HL-60/S4 treated with retinoic acid at 250 ng/mL for 4 days and 3 days (cell line): Measurements from ENCODE around the gene KRTAP5-1.

Experiments used
- in situ Hi-C: fragments of 300-500 bp; cut with MboI; formaldehyde crosslinking; loops from 2 replicates; pipeline ENCODE4 v1.7.0; 2022; ENCODE audit warnings: low sequenced_read_pairs

The KRTAP5-1 gene

DNA sequence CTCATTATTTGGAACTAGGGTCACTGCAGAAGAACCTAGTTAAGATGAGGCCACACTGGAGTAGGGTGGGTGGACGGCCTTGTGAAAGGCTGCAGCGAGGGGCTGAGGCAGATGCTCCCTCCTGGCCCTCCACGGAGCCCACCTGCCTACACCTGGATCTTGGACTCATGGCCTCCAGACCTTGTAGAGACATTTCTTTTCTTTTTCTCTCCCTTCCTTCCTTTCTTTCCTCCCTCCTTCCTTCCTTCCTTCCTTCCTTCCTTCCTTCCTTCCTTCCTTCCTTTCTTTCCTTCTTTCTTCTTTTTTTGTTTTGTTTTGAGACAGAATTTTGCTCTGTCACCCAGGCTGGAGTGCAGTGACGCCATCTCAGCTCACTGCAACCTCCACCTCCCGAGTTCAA is 39.7 kb downstream of the KRTAP5-1 start:
- in situ Hi-C loops, result no loop called here

DNA sequence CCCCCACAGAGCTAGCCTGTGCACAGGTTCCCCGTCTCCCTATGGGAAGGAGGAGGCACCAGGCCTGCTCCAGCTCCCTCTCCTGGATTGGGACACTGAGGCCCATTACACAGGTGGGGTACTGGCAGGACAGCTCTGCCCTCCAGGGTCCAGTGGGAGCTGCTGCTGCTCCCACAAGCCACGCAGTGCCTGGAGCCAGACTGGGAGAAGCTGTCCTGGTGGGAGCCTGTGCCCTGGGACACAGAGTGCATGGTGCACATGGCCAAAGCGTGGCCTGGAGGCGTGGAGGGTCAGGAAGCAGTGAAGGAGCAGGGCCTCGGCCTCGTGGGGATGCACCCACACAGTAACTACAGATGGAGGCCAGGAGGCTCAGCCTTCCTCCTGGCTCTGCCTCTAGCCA is 40.5 kb downstream of the KRTAP5-1 start:
- in situ Hi-C loops, result no loop called here

DNA sequence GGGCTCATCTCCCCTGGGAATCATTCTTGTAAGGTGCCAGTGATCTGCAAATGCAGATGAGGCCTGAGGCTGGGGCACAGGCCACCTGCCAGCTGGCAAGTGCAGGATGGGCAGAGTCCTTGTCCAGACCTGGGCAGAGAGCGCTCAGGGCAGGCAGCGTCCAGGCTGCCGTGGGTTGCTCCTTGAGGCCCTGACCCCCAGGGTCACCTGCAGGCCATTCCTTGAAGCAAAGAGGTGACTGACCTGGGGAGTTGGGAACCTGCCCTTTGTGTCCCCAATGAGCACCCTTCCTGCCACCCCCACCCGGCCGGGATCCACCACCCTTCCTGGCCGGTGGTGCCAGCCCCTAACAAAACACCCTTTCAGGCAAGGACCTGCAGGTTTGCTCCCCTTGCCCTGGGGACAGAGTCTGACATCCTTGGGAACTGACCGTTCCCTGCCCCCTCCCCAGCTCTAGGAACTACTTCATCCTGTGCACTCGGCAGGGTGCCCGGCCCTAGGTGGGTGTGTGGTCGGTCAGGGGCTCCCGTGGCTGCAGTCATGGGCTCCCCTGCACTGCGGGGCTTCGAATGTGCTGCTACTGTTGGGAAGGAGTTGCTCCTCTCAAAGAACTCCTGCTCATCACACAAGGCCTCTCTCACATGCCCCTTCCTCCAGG is 41.3 kb downstream of the KRTAP5-1 start:
- in situ Hi-C loops, result no loop called here

DNA sequence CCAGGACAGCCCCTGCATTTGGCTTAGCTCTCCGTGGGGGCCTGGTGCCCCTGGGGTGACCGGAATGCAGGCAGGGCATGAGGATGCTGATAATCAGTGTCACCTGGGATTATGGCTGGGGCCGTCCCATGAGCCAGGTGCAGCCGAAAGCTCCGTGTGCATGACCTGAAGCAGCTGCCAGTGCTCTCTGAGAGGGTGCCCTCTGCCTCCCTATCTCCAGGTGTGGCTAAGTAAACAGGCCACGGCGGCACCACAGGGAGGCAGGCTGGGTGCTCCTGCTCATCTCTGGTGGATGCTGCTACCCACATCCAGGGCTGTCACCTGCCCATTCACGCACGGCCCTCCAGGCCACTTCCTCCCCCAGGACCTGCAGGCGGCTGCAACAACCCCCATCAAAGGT is 42.8 kb downstream of the KRTAP5-1 start:
- in situ Hi-C loops, result no loop called here

DNA sequence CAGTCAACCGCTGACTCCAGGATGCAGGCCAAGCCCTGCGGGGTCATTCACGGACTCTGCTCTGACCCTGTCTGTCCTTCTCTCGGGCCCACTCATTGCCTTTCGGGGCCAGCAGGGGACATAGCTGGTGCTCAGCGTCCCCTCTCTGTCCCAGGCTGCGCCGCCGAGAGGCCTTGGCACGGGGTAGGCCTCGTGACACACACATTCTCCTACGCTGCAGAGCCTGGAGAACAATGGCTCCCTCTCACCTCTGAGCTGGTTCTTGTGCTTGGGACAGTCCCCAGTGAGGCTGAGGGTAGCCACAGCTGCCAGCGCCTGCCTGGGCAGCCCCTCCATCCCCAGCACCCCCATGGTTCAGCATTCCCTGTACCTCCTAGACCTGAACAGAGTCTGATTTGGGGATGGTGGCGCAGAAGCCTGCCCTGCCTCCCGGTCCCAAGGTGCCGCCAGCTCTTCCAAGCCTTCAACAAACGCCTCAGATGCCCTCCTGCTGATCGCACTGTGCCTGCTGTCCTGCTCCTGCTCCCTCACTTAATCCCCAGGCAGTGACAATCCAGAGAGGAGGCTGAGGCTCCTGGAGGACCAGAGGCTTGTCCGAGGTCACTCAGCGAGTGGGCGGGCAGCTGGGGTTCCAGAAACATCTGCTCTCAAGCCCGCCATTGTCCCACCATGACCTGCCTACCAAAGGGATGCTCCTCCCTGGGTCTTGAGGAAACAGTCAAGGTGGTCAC is 43.4 kb downstream of the KRTAP5-1 start:
- in situ Hi-C loops, result no loop called here

DNA sequence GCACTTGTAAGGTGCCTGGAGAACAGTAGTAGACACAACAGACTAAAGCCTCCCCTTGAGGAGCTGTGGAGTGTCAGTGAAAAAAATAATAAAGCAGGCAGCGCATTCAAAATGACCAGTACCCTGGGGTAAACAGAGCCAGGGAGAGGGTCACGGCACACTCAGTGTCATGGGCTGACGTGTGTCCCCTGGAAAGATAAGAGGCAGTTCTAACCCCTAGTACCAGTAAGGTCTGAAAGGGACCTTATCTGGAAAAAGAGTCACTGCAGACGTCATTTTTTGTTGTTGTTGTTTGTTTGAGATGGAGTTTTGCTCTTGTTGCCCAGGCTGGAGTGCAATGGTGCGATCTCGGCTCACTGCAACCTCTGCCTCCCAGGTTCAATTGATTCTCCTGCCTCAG is 45.0 kb downstream of the KRTAP5-1 start:
- in situ Hi-C loops, result no loop called here

DNA sequence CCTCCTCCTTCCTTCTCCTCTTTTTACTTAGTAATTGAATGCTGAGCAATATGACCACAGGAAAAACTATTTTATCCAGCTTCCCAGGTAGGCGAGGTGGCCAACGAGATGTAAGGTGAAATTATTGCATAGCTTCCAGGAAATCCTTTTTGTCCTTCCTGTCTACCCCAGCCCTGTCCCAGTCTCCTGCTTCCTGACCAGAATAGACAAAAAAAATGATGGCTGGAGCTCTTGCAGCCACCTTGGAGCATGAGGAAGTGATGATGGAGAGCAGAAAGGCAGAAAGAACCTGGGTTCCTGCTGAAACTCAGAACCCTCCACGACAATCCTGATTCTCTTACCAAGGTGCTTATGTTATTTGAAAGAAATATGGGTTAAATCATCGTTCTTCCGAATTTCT is 46.9 kb downstream of the KRTAP5-1 start:
- in situ Hi-C loops, result no loop called here

DNA sequence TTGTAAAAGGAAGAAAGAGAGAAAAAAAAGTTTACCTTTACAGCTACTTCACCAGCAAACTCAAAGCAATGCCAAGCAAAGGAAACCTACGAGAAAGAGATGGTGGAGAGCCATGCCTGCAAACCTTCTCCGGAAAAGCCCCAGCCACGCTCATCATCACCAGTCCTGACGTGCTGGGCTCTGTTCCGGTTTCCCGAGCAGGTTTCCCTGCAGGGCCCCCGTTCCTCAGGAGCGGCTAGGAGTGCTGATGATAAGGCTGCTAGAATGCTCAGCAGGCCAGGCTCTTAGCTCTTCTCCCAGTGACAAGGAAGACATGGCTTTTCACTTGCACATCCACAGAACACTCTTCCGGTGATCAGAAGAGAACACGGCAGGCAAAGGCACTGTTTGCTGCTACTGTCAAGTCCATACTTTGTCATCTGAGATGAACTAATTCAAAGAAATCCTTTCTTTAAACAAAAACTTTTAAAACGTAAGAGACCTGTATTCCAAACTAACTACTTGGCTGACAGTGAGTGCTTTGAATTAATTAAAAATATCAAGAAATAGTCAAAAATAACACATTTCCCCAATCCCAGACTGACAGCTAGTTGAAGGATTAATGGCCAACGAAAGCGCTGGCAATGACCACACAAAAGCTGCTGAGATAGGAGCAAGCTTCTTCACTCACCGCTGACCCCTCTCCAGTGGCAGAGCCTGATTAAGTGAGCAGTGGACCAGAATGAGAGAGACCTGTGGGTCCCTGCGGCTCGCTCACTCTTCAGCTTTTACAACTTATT is 48.8 kb downstream of the KRTAP5-1 start:
- in situ Hi-C loops, result no loop called here

DNA sequence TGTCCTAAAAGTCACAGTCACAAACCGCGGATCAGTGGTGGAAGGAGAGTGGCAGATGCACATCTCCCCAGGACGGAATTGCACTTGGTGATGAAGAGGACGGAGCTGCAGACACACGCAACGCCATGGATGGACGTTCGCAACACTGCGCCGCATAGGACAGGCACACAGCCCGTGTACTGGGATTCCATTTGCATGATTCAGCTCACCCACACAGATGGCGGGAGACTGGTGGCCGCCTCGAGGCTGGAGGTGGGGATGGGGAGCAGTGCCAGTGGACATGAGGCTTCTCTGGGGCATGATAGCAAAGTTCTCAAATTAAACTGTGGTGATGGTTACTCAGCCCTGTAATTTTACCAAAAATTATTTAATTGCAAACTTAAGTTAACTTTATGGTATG is 50.4 kb downstream of the KRTAP5-1 start:
- in situ Hi-C loops, result no loop called here
